ENCODE results near the gene UBLCP1.
"Not testable (repeated sequence)": the region's sequence is repeated elsewhere in the genome, so short reads cannot be mapped to it uniquely, and the experiment has no call there.

GRCh38 chr5:159228097-159228496, 35.0 kb upstream of the UBLCP1 start:
- not testable (repeated sequence) for TF ChIP-seq CTCF (conservative IDR thresholded peaks at IDR 0.05; ENCODE audit: low read depth, low read length); EZH2 (IDR thresholded peaks at IDR 0.05; ENCODE audit: low read length, unreplicated experiment); EZH2phosphoT487 (IDR thresholded peaks at IDR 0.05; ENCODE audit: borderline replicate concordance, low read length)
